Astrocyte of the spinal cord (primary cell): Measurements from ENCODE around the gene SHANK3.
A peak's percentile ranks its signal among the peaks of the same experiment; 100 is the strongest.

ENCODE experiments used
- DNase-seq: peaks from one replicate; pipeline ENCODE4 v3.0.0; 2011; ENCODE audit warnings: low read depth, low spot score
- H3K4me3 ChIP-seq: 2 replicates; pipeline ENCODE4 v1.5.1; 2011; ENCODE audit warnings: low read depth, mild to moderate bottlenecking, low read length, moderate library complexity
- CTCF ChIP-seq: IDR thresholded peaks from 2 replicates; pipeline ENCODE4 v1.5.1; 2012; ENCODE audit warnings: low read depth, mild to moderate bottlenecking, low read length, inconsistent platforms
- in situ Hi-C: cut with HindIII; loops from 2 replicates; pipeline ENCODE4 v1.10.0; 2017; ENCODE audit warnings: low sequenced_read_pairs

SHANK3 gene

GRCh38 chr22:50626850-50627641 lies 45.6 kb upstream of the SHANK3 start:
- no peak for DNase-seq
- in situ Hi-C loops = no loop called here
- H3K4me3 ChIP-seq = peak overlapping the region; percentile 81
- TF ChIP-seq CTCF = no peak

GRCh38 chr22:50627642-50628542 lies 44.7 kb upstream of the SHANK3 start, which contains the start of gene ARSA:
TSS of gene ARSA (minus strand) at chr22:50628152. CDS start at chr22:50627779, 373 bp downstream.
- peak within 1 kb of the TSS; percentile 81 for H3K4me3 ChIP-seq
- in situ Hi-C loops = no loop called here
- peak; percentile 44 for TF ChIP-seq CTCF
- DNase-seq = peak; percentile 77

- peak overlapping the region; percentile 66 for H3K4me3 ChIP-seq
- TF ChIP-seq CTCF = no peak
- no peak for DNase-seq
- in situ Hi-C loops = no loop called here
Observed at GRCh38 chr22:50628543-50629134, 44.0 kb upstream of the SHANK3 start.

GRCh38 chr22:50630376-50630775 lies 42.2 kb upstream of the SHANK3 start:
- no peak for DNase-seq
- no peak for TF ChIP-seq CTCF
- in situ Hi-C loops = no loop called here
- no peak overlapping the region for H3K4me3 ChIP-seq

GRCh38 chr22:50633086-50633485 lies 39.5 kb upstream of the SHANK3 start:
- no peak for TF ChIP-seq CTCF
- no peak for DNase-seq
- H3K4me3 ChIP-seq = no peak overlapping the region
- in situ Hi-C loops = no loop called here

GRCh38 chr22:50633771-50634170 lies 38.9 kb upstream of the SHANK3 start:
- no peak for TF ChIP-seq CTCF
- no peak overlapping the region for H3K4me3 ChIP-seq
- in situ Hi-C loops = no loop called here
- no peak for DNase-seq
